Activated naive CD4-positive, alpha-beta T cell treated with anti-CD3 and anti-CD28 coated beads, Interleukin-2, amount 10 ng/mL, durations not matched to agents 7 days and 5 days (primary cell): Measurements from ENCODE around the gene UTF1.

Experiments
- CTCF ChIA-PET: fragments of 350-600 bp; sonication (Branson Sonifier 250); formaldehyde crosslinking; loops from one replicate; lab custom pipeline; 2021; ENCODE audit warnings: antibody characterized with exemption; lab: Charles Lee
- DNase-seq: peaks from one replicate; pipeline ENCODE4 v3.0.0-alpha.2; 2020
- H3K27ac Mint-ChIP-seq: one replicate; pipeline ENCODE4 v1.8.0; 2021; ENCODE audit warnings: mild to moderate bottlenecking, moderate library complexity, mixed read lengths
- H3K27me3 Mint-ChIP-seq: one replicate; pipeline ENCODE4 v1.8.0; 2021; ENCODE audit warnings: mild to moderate bottlenecking, mixed read lengths
- H3K36me3 Mint-ChIP-seq: one replicate; pipeline ENCODE4 v1.8.0; 2021; ENCODE audit warnings: mixed read lengths
- H3K4me1 Mint-ChIP-seq: one replicate; pipeline ENCODE4 v1.8.0; 2021; ENCODE audit warnings: mixed read lengths
- H3K4me3 Mint-ChIP-seq: one replicate; pipeline ENCODE4 v1.8.0; 2021; ENCODE audit warnings: mild to moderate bottlenecking, moderate library complexity, mixed read lengths
- H3K9me3 Mint-ChIP-seq: one replicate; pipeline ENCODE4 v1.8.0; 2021; ENCODE audit warnings: mixed read lengths

Gene UTF1

DNA sequence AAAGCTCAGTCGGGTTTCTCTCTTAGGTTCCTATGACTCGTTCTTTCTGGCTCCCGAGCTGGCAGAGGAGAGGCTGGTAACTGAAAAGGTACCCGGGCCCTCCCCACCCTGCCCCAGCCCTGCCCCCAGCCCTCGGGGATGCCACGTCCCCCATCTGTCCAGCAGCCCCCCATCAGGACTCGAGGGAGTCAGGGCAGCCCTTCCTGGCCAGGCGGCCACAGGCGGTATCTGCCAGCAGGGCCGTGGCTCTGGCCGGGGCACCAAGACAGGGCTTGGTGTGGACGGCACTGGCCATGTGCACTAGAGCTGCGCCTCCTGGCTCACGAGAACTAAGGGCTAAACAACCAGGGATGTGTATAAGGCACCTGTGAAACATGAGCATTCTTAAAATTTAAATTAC lies 40.3 kb upstream of the UTF1 start:
- H3K4me1 Mint-ChIP-seq: no peaks in the 10 kb centered on the region
- H3K27ac Mint-ChIP-seq: no peak overlapping the region
- CTCF ChIA-PET: no interaction called here
- peaks cover 2% of the 10 kb centered on the region for H3K9me3 Mint-ChIP-seq
- H3K36me3 Mint-ChIP-seq: no peaks in the 10 kb centered on the region
- no peak for DNase-seq
- no peak overlapping the region for H3K4me3 Mint-ChIP-seq
- peaks cover 4% of the 10 kb centered on the region for H3K27me3 Mint-ChIP-seq

DNA sequence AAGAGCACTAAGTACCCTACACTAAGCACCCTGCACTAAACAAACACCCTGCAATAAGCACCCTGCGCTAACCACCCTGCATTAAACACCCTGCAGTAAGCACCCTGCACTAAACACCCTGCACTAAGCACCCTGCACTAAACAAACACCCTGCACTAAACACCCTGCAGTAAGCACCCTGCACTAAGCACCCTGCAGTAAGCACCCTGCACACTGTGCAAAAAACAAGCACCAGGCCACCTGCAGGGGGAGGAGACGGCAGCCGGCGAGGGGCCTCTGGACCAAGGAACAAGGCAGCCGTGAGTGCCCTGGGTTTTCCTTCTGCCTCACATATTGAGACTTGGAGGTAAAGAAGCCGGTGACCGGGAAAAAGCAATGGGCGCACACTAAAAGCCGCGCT lies 39.8 kb upstream of the UTF1 start:
- no peak for DNase-seq
- no peaks in the 10 kb centered on the region for H3K36me3 Mint-ChIP-seq
- peaks cover 2% of the 10 kb centered on the region for H3K9me3 Mint-ChIP-seq
- H3K27ac Mint-ChIP-seq: no peak overlapping the region
- peaks cover 5% of the 10 kb centered on the region for H3K27me3 Mint-ChIP-seq
- H3K4me1 Mint-ChIP-seq: no peaks in the 10 kb centered on the region
- CTCF ChIA-PET: no interaction called here
- no peak overlapping the region for H3K4me3 Mint-ChIP-seq

DNA sequence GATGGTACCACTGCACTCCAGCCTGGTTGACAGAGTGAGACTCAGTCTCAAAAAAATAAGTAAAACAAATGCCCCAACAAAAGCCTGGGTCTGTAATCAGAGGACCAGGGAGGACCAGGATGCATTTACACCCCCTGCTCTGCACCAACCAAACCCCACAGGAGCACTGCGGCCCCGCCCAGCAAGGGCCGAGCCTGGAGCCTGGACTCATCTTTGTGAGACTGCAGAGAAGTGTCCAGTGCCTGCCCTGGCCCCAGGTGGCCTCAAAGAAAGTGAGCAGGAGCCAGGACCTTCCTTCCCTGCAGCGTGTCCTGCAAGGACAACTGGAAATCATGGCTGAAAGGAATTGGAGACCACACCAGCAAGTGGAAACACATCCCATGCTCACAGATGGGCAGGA lies 38.4 kb upstream of the UTF1 start:
- CTCF ChIA-PET: no interaction called here
- Mint-ChIP-seq H3K27me3 (peaks cover 5% of the 10 kb centered on the region), H3K27ac (no peak overlapping the region), H3K4me1 (no peaks in the 10 kb centered on the region), H3K9me3 (peaks cover 2% of the 10 kb centered on the region), H3K4me3 (no peak overlapping the region), H3K36me3 (no peaks in the 10 kb centered on the region)
- no peak for DNase-seq

DNA sequence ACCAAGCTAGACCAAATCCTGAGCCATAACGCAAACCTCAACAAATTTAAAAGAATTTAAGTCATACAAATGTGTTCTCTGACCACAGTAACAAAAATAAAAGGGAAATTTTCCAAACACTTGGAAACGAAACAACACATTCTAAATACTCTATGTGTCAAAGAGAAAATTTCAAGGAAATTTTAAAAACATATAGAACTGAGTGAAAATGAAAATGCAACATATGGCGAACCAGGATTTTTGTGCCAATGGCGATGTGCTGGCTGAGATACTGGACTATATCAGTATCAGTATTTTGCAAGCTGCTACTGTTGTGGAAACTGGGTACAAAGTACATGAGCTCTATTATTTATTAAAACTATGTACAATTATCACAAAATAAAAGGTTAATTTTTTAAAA lies 35.9 kb upstream of the UTF1 start:
- H3K9me3 Mint-ChIP-seq: peaks cover 2% of the 10 kb centered on the region
- H3K27me3 Mint-ChIP-seq: peaks cover 5% of the 10 kb centered on the region
- no peak for DNase-seq

DNA sequence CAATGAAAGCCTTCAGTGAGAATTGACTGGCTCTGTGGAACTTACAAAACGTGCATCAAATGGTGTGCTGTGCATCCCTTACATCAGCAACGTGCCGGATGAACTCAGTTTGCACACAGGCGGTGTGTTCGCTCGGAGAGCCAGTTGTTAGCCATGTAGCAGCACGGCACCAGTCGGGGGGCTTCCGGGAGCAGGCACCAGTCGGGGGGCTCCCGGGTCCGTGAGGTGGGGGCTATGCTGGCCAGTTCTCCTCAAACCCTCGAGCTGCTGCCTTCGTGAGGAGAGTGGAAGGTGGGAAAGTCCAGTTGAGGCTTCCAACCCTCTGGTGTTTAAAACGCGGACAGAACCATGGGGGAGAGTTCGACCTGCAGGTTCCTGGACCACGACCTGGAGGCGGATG lies 34.9 kb upstream of the UTF1 start:
- no peak for DNase-seq
- Mint-ChIP-seq H3K4me3 (no peak overlapping the region), H3K36me3 (no peaks in the 10 kb centered on the region), H3K27me3 (peaks cover 5% of the 10 kb centered on the region), H3K27ac (no peak overlapping the region), H3K4me1 (no peaks in the 10 kb centered on the region), H3K9me3 (peaks cover 2% of the 10 kb centered on the region)
- CTCF ChIA-PET: no interaction called here

More for the DNA sequence above, 35.9 kb upstream of the UTF1 start:
- Mint-ChIP-seq H3K4me3 (no peak overlapping the region), H3K36me3 (no peaks in the 10 kb centered on the region), H3K27ac (no peak overlapping the region), H3K4me1 (no peaks in the 10 kb centered on the region)
- CTCF ChIA-PET: no interaction called here

DNA sequence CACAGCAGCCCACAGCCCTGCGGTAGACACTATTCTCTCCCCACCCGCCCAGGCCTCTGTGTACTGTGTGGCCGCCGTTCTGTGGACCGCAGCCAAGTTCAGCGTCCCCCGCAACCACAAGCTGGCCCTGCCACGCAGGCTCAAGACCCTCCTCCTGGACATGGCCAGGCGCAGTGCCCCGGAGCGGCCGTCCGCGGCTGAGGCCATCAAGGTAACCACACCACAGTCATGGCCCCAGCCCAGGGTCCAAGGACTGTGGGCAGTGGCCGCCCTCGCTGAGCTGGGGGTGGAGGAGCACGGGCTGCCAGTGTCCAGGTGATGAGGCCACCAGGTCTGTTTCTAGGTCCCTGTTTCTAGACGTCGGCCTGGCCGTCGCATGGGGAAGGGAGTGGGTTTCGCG lies 34.4 kb upstream of the UTF1 start:
- Mint-ChIP-seq H3K27ac (no peak overlapping the region), H3K9me3 (peaks cover 2% of the 10 kb centered on the region), H3K4me1 (no peaks in the 10 kb centered on the region), H3K27me3 (peaks cover 5% of the 10 kb centered on the region), H3K4me3 (no peak overlapping the region), H3K36me3 (no peaks in the 10 kb centered on the region)
- DNase-seq: no peak
- CTCF ChIA-PET: no interaction called here

DNA sequence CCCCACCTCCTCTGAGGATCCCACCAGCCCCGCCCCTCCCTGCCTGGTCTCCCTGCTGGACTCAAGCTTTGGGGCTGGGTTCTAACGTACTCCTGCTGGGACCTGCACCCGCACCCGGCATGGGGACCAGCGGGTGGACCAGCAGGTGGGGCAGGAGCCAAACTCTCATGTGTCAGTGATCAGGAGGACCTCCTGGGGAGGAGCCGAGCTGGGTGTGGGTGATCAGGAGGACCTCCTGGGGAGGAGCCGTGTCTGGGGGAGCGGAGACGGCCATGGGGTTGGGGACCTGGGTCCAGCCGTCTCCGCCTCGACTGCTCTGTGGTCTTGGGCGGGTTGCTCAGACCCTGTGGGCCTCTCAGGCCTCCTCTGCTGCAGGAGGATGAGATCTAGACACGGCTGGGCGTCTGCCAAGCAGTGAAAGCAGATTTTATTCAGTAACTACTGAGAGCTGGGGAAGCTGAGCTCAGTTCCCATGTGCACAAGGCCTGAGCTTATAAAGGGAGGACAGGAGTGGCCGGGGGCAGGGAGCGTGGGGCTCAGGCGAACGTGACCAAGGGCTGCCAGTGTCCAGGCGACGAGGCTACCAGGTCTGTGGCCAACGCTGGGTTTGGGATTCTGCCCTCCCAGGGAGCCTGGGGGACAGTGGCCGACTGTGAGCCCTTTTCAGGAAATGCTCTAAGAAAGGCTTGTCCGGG lies 33.6 kb upstream of the UTF1 start:
- Mint-ChIP-seq H3K4me3 (no peak overlapping the region), H3K9me3 (peaks cover 2% of the 10 kb centered on the region), H3K27me3 (peaks cover 5% of the 10 kb centered on the region), H3K36me3 (no peaks in the 10 kb centered on the region), H3K4me1 (no peaks in the 10 kb centered on the region), H3K27ac (no peak overlapping the region)
- CTCF ChIA-PET: no interaction called here
- no peak for DNase-seq

DNA sequence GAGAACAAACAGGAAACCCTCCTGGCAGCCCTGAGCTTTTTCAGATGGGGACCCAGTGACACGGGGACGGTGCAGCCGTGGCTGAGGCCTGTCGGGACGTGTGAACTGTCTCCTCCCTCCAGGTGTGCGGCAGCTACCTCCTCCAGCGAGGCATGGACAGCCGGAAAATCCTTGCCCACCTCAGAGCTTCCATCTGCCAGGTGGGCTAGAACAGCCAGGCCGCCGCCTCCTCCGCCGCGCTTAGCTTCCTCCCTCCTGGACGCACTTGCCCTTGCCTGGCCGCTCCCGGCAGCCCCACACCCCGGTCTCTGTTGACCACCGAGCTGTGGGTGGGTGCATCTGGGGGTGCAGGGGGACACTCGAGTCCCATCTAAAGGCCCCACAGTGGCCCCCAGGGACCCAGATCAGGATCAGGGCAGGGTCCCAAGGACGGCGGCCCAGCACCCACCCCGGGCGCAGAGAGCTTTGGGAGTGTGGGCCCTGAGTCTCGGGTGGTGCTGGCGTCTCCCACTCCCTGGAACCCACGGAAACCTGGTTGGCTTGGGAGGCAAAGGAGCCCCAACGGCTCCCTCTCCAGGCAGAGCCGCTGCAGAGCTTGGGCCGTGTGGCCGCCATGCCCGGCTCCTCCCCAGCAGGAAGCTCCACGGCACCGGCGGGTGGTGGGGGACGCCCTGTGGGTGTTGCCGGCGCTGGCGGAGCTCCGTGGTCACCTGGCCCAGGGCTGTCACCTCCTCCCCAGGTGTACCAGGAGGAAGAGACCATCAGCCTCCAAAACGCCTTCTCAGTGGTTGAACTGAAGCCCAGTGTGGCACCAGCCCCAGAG lies 32.9 kb upstream of the UTF1 start:
- Mint-ChIP-seq H3K27me3 (peaks cover 5% of the 10 kb centered on the region), H3K4me1 (no peaks in the 10 kb centered on the region), H3K4me3 (no peak overlapping the region), H3K27ac (no peak overlapping the region), H3K36me3 (no peaks in the 10 kb centered on the region), H3K9me3 (peaks cover 2% of the 10 kb centered on the region)
- no peak for DNase-seq
- CTCF ChIA-PET: no interaction called here

DNA sequence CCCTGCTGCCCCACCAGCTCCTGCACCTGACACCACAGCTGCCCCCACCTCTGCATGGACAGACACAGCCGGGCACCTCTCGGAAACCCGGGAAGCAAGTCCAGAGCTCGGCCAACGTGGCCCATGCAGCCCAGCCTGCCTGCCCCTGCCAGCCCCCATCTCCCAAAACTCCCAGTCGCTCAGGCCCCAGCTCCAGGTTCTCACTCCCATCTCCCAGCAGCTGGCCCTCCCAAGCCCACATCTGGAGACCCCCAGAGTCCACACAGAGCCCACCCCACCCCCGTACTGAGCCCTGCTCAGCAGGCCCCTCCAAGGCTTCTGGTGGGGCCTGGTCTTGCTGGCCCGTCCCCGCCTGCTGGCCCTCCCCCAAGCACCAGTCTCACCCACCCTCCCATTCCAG lies 32.2 kb upstream of the UTF1 start:
- no peaks in the 10 kb centered on the region for H3K36me3 Mint-ChIP-seq
- H3K27ac Mint-ChIP-seq: no peak overlapping the region
- no peaks in the 10 kb centered on the region for H3K4me1 Mint-ChIP-seq
- no peak overlapping the region for H3K4me3 Mint-ChIP-seq
- DNase-seq: no peak
- peaks cover 5% of the 10 kb centered on the region for H3K27me3 Mint-ChIP-seq
- CTCF ChIA-PET: no interaction called here
- peaks cover 2% of the 10 kb centered on the region for H3K9me3 Mint-ChIP-seq

DNA sequence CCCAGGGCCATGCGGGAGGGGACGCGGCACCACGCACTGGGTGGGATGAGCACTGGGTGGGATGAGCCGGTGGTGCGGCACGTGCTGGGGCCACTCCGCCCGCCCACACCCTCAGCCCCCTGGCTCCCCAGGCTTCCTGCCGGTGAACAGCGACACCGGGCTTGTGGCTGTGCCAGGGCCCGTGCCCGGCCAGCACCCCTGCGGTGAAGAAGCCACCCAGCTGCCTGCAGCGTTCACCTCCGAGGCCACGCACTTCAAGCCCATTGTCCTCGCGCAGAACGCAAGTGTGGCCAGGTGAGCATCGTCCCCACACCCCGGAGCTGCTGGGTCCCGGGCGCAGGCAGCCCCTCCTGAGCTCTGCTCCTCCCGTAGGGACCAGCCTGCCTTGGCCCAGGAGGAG lies 31.8 kb upstream of the UTF1 start:
- Mint-ChIP-seq H3K27me3 (peaks cover 5% of the 10 kb centered on the region), H3K36me3 (no peaks in the 10 kb centered on the region), H3K4me1 (no peaks in the 10 kb centered on the region), H3K9me3 (peaks cover 2% of the 10 kb centered on the region), H3K27ac (no peak overlapping the region), H3K4me3 (no peak overlapping the region)
- DNase-seq: no peak
- CTCF ChIA-PET: no interaction called here

DNA sequence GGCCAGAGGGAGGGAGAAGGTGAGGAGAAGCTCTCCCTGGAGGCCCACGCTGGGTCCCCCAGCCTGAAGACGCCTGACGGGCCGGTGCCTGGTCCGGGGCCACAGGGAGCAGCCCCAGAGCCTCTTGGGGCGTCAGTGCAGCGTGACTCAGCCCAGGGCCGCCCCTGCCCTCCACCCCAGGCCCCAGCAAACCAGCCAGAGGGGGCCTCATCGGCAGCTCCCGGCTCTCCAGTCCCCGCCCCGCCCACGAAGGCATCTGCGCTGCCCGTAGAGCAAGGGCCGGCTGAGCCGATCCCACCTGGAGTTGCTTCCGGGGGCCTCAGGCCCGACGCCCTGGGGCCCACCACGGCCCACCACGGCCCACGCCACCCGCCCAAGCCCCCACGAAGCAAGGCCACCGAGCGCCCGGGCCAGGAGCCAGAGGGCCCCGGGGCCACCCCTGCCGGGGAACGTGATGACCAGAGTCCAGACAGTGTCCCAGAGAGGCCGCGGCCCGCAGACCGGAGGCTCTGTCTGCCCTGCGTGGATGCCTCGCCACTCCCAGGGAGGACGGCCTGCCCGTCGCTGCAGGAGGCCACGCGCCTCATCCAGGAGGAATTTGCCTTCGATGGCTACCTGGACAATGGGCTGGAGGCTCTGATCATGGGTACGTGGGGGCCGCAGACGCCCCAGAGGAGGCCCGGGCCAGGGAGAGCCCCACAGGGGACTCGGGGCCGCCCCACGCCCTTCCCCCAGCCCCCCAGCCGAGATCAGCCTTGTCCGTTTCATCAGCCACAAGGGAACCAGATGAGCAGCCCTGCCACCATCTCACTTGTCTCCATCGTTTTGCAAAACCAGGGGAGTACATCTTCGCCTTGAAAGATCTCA lies 31.2 kb upstream of the UTF1 start:
- H3K4me3 Mint-ChIP-seq: no peak overlapping the region
- CTCF ChIA-PET: no interaction called here

DNA sequence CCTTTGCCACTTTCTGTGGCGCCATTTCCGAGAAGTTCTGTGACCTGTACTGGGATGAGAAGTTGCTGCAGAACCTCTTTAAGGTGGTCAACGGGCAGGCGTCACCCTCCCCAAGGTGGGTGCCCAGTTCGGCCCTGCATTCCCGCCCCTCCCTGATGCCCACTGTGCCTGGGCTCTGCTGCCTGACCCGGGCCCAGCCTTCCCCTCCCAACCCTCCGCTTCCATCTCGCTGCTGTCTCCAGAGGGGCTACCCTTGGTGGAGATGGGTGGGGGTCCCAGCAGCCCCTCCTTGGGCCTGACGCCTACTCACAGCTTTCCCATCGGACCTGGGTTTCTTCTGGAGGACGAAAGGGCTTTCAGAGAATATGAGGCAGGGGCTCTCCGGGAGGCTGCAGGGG lies 30.5 kb upstream of the UTF1 start:
- no peak overlapping the region for H3K27ac Mint-ChIP-seq
- H3K9me3 Mint-ChIP-seq: no peaks in the 10 kb centered on the region
- H3K4me1 Mint-ChIP-seq: no peaks in the 10 kb centered on the region
- no peak for DNase-seq
- H3K36me3 Mint-ChIP-seq: no peaks in the 10 kb centered on the region
- CTCF ChIA-PET: no interaction called here
- H3K27me3 Mint-ChIP-seq: peaks cover 4% of the 10 kb centered on the region
- no peak overlapping the region for H3K4me3 Mint-ChIP-seq

More for the DNA sequence above, 31.2 kb upstream of the UTF1 start:
- H3K27ac Mint-ChIP-seq: no peak overlapping the region
- no peaks in the 10 kb centered on the region for H3K36me3 Mint-ChIP-seq
- DNase-seq: no peak
- no peaks in the 10 kb centered on the region for H3K4me1 Mint-ChIP-seq
- H3K9me3 Mint-ChIP-seq: peaks cover under 1% of the 10 kb centered on the region
- peaks cover 5% of the 10 kb centered on the region for H3K27me3 Mint-ChIP-seq

DNA sequence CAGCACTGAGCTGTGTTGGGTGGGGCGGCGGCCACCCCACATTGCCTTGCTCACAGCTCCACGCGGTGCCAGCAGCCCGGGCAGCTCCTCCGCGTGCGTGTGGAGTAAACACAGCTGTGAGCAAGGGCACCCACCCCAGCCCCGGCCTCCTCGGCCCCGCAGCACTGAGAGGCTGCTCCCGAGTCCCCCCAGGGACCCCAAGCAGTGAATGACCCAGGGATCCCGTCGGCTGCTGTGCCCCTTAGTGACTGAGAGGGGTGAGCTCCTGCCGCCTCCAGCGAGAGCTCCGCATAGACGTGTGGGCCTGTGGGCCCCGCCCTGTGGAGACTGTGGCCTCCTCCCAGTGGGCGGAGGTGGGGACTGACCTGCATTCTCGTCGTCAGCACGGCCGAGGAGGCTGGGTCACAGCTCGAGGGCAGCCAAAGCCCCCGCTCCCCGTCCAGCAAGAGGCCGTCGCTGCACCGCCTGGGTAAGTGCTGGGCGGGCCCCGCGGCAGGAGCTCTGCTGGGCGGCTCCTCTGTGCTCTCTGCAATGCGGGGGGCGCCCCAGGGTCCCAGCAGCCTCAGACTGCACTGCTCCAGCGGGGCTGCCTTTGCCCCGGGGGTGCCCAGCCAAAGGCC lies 29.9 kb upstream of the UTF1 start:
- H3K27ac Mint-ChIP-seq: no peak overlapping the region
- no peaks in the 10 kb centered on the region for H3K4me1 Mint-ChIP-seq
- no peaks in the 10 kb centered on the region for H3K9me3 Mint-ChIP-seq
- no peak for DNase-seq
- H3K36me3 Mint-ChIP-seq: no peaks in the 10 kb centered on the region
- CTCF ChIA-PET: no interaction called here
- H3K27me3 Mint-ChIP-seq: no peaks in the 10 kb centered on the region
- H3K4me3 Mint-ChIP-seq: no peak overlapping the region

DNA sequence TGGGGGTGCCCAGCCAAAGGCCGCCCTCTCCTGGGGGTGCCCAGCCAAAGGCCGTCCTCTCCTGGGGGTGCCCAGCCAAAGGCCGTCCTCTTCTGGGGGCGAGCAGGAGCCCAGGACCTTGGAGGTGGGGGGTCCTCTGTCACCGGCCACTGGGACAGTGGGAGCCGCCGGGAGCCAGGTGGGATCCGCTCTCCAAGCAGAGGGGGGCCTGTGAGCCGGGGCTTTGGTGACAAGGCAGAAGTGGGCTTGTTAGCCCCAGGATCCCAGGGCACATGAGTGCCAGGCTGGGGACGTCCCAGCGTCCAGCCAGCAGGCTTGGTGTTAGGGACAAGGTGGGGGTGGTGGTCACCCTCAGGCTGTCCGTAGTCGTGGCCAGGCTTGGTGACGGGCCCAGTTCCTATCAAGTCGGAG lies 29.4 kb upstream of the UTF1 start:
- no peak overlapping the region for H3K27ac Mint-ChIP-seq
- no peaks in the 10 kb centered on the region for H3K27me3 Mint-ChIP-seq
- no peak for DNase-seq
- H3K9me3 Mint-ChIP-seq: no peaks in the 10 kb centered on the region
- no peak overlapping the region for H3K4me3 Mint-ChIP-seq
- CTCF ChIA-PET: no interaction called here
- no peaks in the 10 kb centered on the region for H3K4me1 Mint-ChIP-seq
- no peaks in the 10 kb centered on the region for H3K36me3 Mint-ChIP-seq
